Fibroblast of lung (primary cell): ENCODE measurements around the gene CRACDL. TPM values are rescaled to one million over a fixed set of nuclear protein-coding genes. Genes with fewer than 3 reads are reported as not detected.

Experiments
- DNase-seq, 2 donors: peaks; one replicate each; pipeline versions ENCODE4 v3.0.0 to v3.0.0-alpha.2; 2010; ENCODE audit warnings: low read depth in 2 of 2
- H2AFZ ChIP-seq: 2 replicates; pipeline ENCODE4 v1.5.1; 2012; ENCODE audit warnings: low read length, control low read depth, inconsistent platforms
- H3K27ac ChIP-seq: 2 replicates; pipeline ENCODE4 v1.5.1; 2011; ENCODE audit warnings: low read length, control low read depth; ENCODE audit not compliant: insufficient read depth
- H3K27me3 ChIP-seq: 2 replicates; pipeline ENCODE4 v1.5.1; 2011; ENCODE audit warnings: mild to moderate bottlenecking, low read length; ENCODE audit not compliant: control insufficient read depth, insufficient read depth
- H3K36me3 ChIP-seq: 2 replicates; pipeline ENCODE4 v1.5.1; 2011; ENCODE audit warnings: low read length; ENCODE audit not compliant: control insufficient read depth, insufficient read depth
- H3K4me1 ChIP-seq: 2 replicates; pipeline ENCODE4 v1.5.1; 2011; ENCODE audit warnings: low read length; ENCODE audit not compliant: control insufficient read depth, insufficient read depth; ENCODE audit errors: extremely low read depth
- H3K4me2 ChIP-seq: 2 replicates; pipeline ENCODE4 v1.5.1; 2011; ENCODE audit warnings: low read length, control low read depth; ENCODE audit not compliant: insufficient read depth; ENCODE audit errors: extremely low read depth
- H3K4me3 ChIP-seq, 4 experiments: fragments of 200-600 bp in 1 of 4; sonication (generic) in 1 of 4; replicated peaks in 1 of 4; 2 replicates each; pipeline ENCODE4 v1.5.1; 2011 to 2016; ENCODE audit warnings: low read length in 4 of 4, low read depth in 3 of 4, mild to moderate bottlenecking in 3 of 4, control low read depth in 2 of 4, inconsistent platforms in 1 of 4, mixed read lengths in 1 of 4; ENCODE audit not compliant: insufficient read depth in 1 of 4; ENCODE audit errors: control extremely low read depth in 1 of 4
- H3K79me2 ChIP-seq: 2 replicates; pipeline ENCODE4 v1.5.1; 2012; ENCODE audit warnings: mild to moderate bottlenecking, low read length, inconsistent platforms; ENCODE audit not compliant: control insufficient read depth, insufficient read depth
- H3K9ac ChIP-seq: 2 replicates; pipeline ENCODE4 v1.5.1; 2011; ENCODE audit warnings: mild to moderate bottlenecking, low read length, control low read depth; ENCODE audit not compliant: insufficient read depth
- H3K9me3 ChIP-seq: 2 replicates; pipeline ENCODE4 v1.5.1; 2012; ENCODE audit warnings: low read depth, low read length; ENCODE audit not compliant: control insufficient read depth, insufficient read depth
- H4K20me1 ChIP-seq: 2 replicates; pipeline ENCODE4 v1.5.1; 2011; ENCODE audit warnings: low read length; ENCODE audit not compliant: control insufficient read depth, insufficient read depth; ENCODE audit errors: extremely low read depth
- EZH2 ChIP-seq: IDR thresholded peaks from 2 replicates; pipeline ENCODE4 v1.5.1; 2012; ENCODE audit warnings: low read length, control low read depth, mild to moderate bottlenecking; ENCODE audit errors: missing control alignments
- polyA plus RNA-seq, 2 donors: library from polyadenylated mRNA; depleted of rRNA in 1 of 2; stranded (reverse) in 1 of 2; unstranded in 1 of 2; fragments of >200 nt; gene quantifications; 2 replicates each; pipeline ENCODE4 v1.2.1, GENCODE V29; 2011 to 2012; ENCODE audit warnings: missing spikeins in 1 of 2
- total RNA-seq: library from RNA; depleted of rRNA; stranded (reverse); fragments of >200 nt; gene quantifications from 2 replicates; pipeline ENCODE4 v1.2.1, GENCODE V29; 2014
- TF ChIP-seq, protein P1 (sequence below), 2 donors: IDR thresholded peaks in 1 of 2; conservative IDR thresholded peaks in 1 of 2; 1 replicate in 1 of 2; 2 replicates in 1 of 2; pipeline ENCODE4 v1.5.1; 2011 to 2012; ENCODE audit warnings: low read length in 2 of 2, control low read depth in 1 of 2, inconsistent platforms in 1 of 2, low read depth in 1 of 2, mild to moderate bottlenecking in 1 of 2

Gene CRACDL
- total and polyA plus RNA-seq, 2 donors (not counting 1 experiment from before 2014, with no cell fraction given) = not detected

DNA sequence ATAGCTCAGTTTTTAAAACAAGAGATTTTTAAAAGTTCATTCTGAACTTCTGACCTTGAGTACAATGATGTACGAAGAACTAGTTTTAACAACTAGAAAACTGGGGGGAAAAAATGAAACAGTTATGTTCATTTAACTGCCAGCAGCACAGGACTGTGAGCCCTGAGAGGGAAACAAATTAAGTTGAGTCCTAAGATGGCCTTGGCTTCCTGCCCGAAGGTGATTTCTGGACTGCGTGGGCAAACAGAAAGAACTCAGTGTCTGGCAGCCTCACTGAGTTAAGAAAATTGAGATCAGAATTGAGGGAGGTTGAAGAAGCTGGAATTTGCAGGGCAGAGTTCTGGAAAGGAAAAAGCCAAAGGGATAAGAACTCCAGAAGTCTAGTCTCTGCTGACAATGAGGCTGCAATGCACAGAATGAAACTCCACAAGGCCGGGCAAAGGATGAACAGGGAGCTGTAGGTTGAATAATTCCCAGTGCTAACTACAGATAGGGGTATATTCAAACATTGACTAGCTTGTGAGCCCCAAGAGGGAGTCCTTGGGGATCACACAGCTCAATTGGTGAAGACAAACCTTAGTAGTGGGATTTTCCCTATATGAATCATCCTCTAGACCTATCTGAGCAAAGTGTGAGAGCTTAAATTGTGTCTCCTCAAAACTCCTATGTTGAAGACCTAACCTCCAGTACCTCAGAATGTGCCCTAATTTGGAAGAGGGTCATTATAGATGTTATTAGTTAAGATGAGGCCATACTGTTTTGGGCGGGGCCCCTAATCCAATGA lies 13.1 kb upstream of the CRACDL start:
- H2AFZ ChIP-seq = no peak overlapping the region

DNA sequence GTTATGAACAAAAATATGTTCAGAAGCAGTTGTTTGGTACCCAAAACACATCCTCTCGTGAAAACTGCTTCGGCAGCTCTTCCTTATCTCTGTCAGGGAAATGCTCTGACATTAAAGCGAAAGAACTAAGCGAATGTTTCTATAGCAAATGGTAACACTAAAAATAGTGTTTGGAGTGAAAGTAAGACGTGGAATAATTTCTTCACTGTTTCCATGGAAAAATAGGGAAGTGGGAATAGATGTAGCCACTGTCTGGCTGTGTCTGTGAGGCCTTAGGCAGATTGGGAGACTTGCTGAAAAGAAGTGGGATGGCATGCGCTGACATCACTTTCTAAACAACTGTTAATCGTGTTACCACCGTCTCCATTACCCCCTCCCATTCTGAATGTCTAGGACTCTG lies 11.5 kb upstream of the CRACDL start:
- H3K9ac ChIP-seq = no peak overlapping the region
- no peak overlapping the region for H3K4me2 ChIP-seq
- H3K79me2 ChIP-seq = no peaks in the 10 kb centered on the region
- H3K4me3 ChIP-seq = no peak overlapping the region
- H3K27ac ChIP-seq = no peak overlapping the region
- no peaks in the 10 kb centered on the region for H3K4me1 ChIP-seq
- no peaks in the 10 kb centered on the region for H4K20me1 ChIP-seq
- DNase-seq = no peak
- no peaks in the 10 kb centered on the region for H3K27me3 ChIP-seq
- no peaks in the 10 kb centered on the region for H3K9me3 ChIP-seq
- H3K36me3 ChIP-seq = no peaks in the 10 kb centered on the region
- TF ChIP-seq, protein P1, sequence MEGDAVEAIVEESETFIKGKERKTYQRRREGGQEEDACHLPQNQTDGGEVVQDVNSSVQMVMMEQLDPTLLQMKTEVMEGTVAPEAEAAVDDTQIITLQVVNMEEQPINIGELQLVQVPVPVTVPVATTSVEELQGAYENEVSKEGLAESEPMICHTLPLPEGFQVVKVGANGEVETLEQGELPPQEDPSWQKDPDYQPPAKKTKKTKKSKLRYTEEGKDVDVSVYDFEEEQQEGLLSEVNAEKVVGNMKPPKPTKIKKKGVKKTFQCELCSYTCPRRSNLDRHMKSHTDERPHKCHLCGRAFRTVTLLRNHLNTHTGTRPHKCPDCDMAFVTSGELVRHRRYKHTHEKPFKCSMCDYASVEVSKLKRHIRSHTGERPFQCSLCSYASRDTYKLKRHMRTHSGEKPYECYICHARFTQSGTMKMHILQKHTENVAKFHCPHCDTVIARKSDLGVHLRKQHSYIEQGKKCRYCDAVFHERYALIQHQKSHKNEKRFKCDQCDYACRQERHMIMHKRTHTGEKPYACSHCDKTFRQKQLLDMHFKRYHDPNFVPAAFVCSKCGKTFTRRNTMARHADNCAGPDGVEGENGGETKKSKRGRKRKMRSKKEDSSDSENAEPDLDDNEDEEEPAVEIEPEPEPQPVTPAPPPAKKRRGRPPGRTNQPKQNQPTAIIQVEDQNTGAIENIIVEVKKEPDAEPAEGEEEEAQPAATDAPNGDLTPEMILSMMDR (conservative IDR thresholded peaks at IDR 0.05 in 1 of 2, IDR thresholded peaks at IDR 0.05 in 1 of 2; ENCODE audit: low read depth in 1 of 2, low read length in 2 of 2) = no peak
- TF ChIP-seq EZH2 = no peak
- no peak overlapping the region for H2AFZ ChIP-seq

More for the DNA sequence above, 13.1 kb upstream of the CRACDL start:
- no peak overlapping the region for H3K4me3 ChIP-seq
- H3K36me3 ChIP-seq = no peaks in the 10 kb centered on the region
- peak in 1 of 2 donors; percentile 13 for DNase-seq
- no peaks in the 10 kb centered on the region for H3K4me1 ChIP-seq
- no peaks in the 10 kb centered on the region for H3K27me3 ChIP-seq
- H3K4me2 ChIP-seq = no peak overlapping the region
- no peak overlapping the region for H3K9ac ChIP-seq
- no peak for TF ChIP-seq EZH2
- TF ChIP-seq, protein P1 (conservative IDR thresholded peaks at IDR 0.05 in 1 of 2, IDR thresholded peaks at IDR 0.05 in 1 of 2; ENCODE audit: low read depth in 1 of 2, low read length in 2 of 2) = no peak
- H3K27ac ChIP-seq = no peak overlapping the region
- no peaks in the 10 kb centered on the region for H3K79me2 ChIP-seq
- H3K9me3 ChIP-seq = no peaks in the 10 kb centered on the region
- no peaks in the 10 kb centered on the region for H4K20me1 ChIP-seq

DNA sequence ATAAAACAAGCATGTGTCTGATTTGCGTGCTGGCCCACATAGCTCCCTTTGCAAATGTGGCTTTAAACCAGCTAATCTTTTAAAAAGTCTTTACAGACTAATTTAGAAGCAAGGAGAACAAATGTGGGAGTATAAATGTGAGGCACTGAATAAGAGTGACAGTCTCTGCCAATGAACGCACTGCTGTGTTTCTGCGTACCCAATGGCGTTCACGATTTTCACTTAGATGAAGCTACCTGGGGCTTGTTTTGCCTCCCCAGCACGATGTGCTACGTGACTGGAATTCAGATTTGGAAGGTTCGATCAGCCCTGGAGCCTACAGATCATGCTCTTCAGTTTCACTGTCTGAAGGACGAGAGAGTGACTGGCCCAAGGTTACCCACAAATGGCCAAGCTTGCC lies 10.8 kb upstream of the CRACDL start:
- no peaks in the 10 kb centered on the region for H3K36me3 ChIP-seq
- H3K27ac ChIP-seq = no peak overlapping the region
- no peak overlapping the region for H2AFZ ChIP-seq
- H3K4me3 ChIP-seq = no peak overlapping the region
- no peaks in the 10 kb centered on the region for H3K9me3 ChIP-seq
- H3K27me3 ChIP-seq = no peaks in the 10 kb centered on the region
- H3K9ac ChIP-seq = no peak overlapping the region
- DNase-seq = no peak
- H3K4me2 ChIP-seq = no peak overlapping the region
- no peaks in the 10 kb centered on the region for H3K79me2 ChIP-seq
- H3K4me1 ChIP-seq = no peaks in the 10 kb centered on the region
- TF ChIP-seq EZH2 = no peak
- TF ChIP-seq, protein P1 (conservative IDR thresholded peaks at IDR 0.05 in 1 of 2, IDR thresholded peaks at IDR 0.05 in 1 of 2; ENCODE audit: low read depth in 1 of 2, low read length in 2 of 2) = no peak
- no peaks in the 10 kb centered on the region for H4K20me1 ChIP-seq
